IMR-90 (cell line): ENCODE results near the gene HOXD12. TPM values are rescaled to one million over a fixed set of nuclear protein-coding genes. Genes with fewer than 3 reads are reported as not detected.

ENCODE experiments used
- ATAC-seq: fragments of 200-7000 bp; cut with Tn5 transposase; 2 replicates; pipeline ENCODE4 v1.9.1; 2020; ENCODE audit warnings: low read depth, mild to moderate bottlenecking, moderate library complexity
- BruUV-seq: library from RNA; stranded (reverse); fragments of 400-500 nt; replicated peaks from 2 replicates; lab custom pipeline; 2021; lab: Mats Ljungman, UMichigan
- CTCF ChIA-PET: fragments of 300-600 bp; formaldehyde crosslinking; extraction: SDS; loops from one replicate; lab custom pipeline; 2021; ENCODE audit warnings: antibody characterized with exemption; lab: Yijun Ruan, JAX
- POLR2A ChIA-PET: fragments of 300-600 bp; sonication (Branson Sonifier 250); formaldehyde crosslinking; loops from one replicate; lab custom pipeline; 2022; ENCODE audit warnings: antibody characterized with exemption; ENCODE audit not compliant: unreplicated experiment; lab: Charles Lee
- DNase-seq: peaks from one replicate; pipeline ENCODE4 v3.0.0; 2013
- H2AFZ ChIP-seq: replicated peaks from 2 replicates; pipeline ENCODE3; 2013; ENCODE audit warnings: low read length, mild to moderate bottlenecking; ENCODE audit not compliant: poor library complexity
- H2AK5ac ChIP-seq: 2 replicates; pipeline ENCODE4 v1.6.1; 2013; ENCODE audit warnings: low read depth, low read length, inconsistent platforms
- H2AK9ac ChIP-seq: replicated peaks from 2 replicates; pipeline ENCODE3; 2013; ENCODE audit warnings: mild to moderate bottlenecking, low read depth, low read length, moderate library complexity; ENCODE audit not compliant: poor library complexity
- H2BK120ac ChIP-seq: 2 replicates; pipeline ENCODE4 v1.6.1; 2013; ENCODE audit warnings: low read depth, low read length, inconsistent platforms
- H2BK15ac ChIP-seq: 3 replicates; pipeline ENCODE4 v1.6.1; 2013; ENCODE audit warnings: low read depth, low read length, inconsistent platforms
- H2BK20ac ChIP-seq: 2 replicates; pipeline ENCODE4 v1.6.1; 2013; ENCODE audit warnings: low read depth, mild to moderate bottlenecking, inconsistent platforms, low read length, moderate library complexity
- H2BK5ac ChIP-seq: 2 replicates; pipeline ENCODE4 v1.6.1; 2013; ENCODE audit warnings: mild to moderate bottlenecking, low read depth, low read length, inconsistent platforms; ENCODE audit not compliant: poor library complexity, severe bottlenecking
- H3K14ac ChIP-seq: replicated peaks from 2 replicates; pipeline ENCODE4 v1.6.1; 2013; ENCODE audit warnings: low read depth, low read length, inconsistent platforms
- H3K18ac ChIP-seq: 2 replicates; pipeline ENCODE4 v1.6.1; 2013; ENCODE audit warnings: low read depth, low read length, control low read depth
- H3K23ac ChIP-seq: 2 replicates; pipeline ENCODE4 v1.6.1; 2013; ENCODE audit warnings: low read depth, low read length, inconsistent platforms
- H3K27ac ChIP-seq: 2 replicates; pipeline ENCODE4 v1.5.1; 2013; ENCODE audit warnings: mild to moderate bottlenecking, control low read depth, low read length; ENCODE audit not compliant: insufficient read depth
- H3K27me3 ChIP-seq: 2 replicates; pipeline ENCODE4 v1.6.1; 2013; ENCODE audit warnings: low read length; ENCODE audit not compliant: control insufficient read depth, insufficient read depth
- H3K36me3 ChIP-seq: 2 replicates; pipeline ENCODE4 v1.6.1; 2013; ENCODE audit warnings: low read length, mixed read lengths; ENCODE audit not compliant: control insufficient read depth, insufficient read depth
- H3K4ac ChIP-seq: 2 replicates; pipeline ENCODE4 v1.6.1; 2013; ENCODE audit warnings: low read depth, low read length, inconsistent platforms
- H3K4me1 ChIP-seq: 2 replicates; pipeline ENCODE4 v1.6.1; 2013; ENCODE audit warnings: low read length, mixed read lengths; ENCODE audit not compliant: control insufficient read depth, insufficient read depth
- H3K4me2 ChIP-seq: 2 replicates; pipeline ENCODE4 v1.6.1; 2013; ENCODE audit warnings: low read depth, mild to moderate bottlenecking, control low read depth, low read length, moderate library complexity
- H3K4me3 ChIP-seq: 2 replicates; pipeline ENCODE4 v1.5.1; 2013; ENCODE audit warnings: low read depth, mild to moderate bottlenecking, control low read depth, low read length, moderate library complexity; ENCODE audit not compliant: insufficient read depth
- H3K56ac ChIP-seq: 2 replicates; pipeline ENCODE4 v1.6.1; 2013; ENCODE audit warnings: low read length, inconsistent platforms; ENCODE audit not compliant: insufficient read depth; ENCODE audit errors: extremely low read depth
- H3K79me1 ChIP-seq, 2 experiments: 2 replicates each; pipeline ENCODE4 v1.6.1; 2013; ENCODE audit warnings: low read length in 2 of 2, inconsistent platforms in 1 of 2, low read depth in 1 of 2
- H3K9ac ChIP-seq: 2 replicates; pipeline ENCODE4 v1.6.1; 2013; ENCODE audit warnings: low read depth, low read length, control low read depth
- H3K9me1 ChIP-seq: 2 replicates; pipeline ENCODE4 v1.6.1; 2013; ENCODE audit warnings: low read length, inconsistent platforms; ENCODE audit not compliant: insufficient read depth
- H3K9me3 ChIP-seq: 2 replicates; pipeline ENCODE4 v1.6.1; 2013; ENCODE audit warnings: low read length; ENCODE audit not compliant: control insufficient read depth, insufficient read depth
- H4K20me1 ChIP-seq: 2 replicates; pipeline ENCODE4 v1.6.1; 2013; ENCODE audit warnings: low read length, inconsistent platforms; ENCODE audit not compliant: insufficient read depth
- H4K5ac ChIP-seq: 2 replicates; pipeline ENCODE4 v1.6.1; 2013; ENCODE audit warnings: mild to moderate bottlenecking, low read depth, low read length, control low read depth
- H4K8ac ChIP-seq, 2 experiments: 2 replicates each; pipeline ENCODE4 v1.6.1; 2013; ENCODE audit warnings: low read depth in 2 of 2, low read length in 2 of 2, control low read depth in 1 of 2, inconsistent platforms in 1 of 2
- H4K91ac ChIP-seq: 2 replicates; pipeline ENCODE4 v1.6.1; 2013; ENCODE audit warnings: low read depth, low read length, inconsistent platforms; ENCODE audit not compliant: insufficient read depth
- BHLHE40 ChIP-seq: fragments of 150-350 bp; IDR thresholded peaks from 2 replicates; pipeline ENCODE4 v1.6.1; 2016; ENCODE audit warnings: mild to moderate bottlenecking, low read depth, low read length
- CEBPB ChIP-seq: IDR thresholded peaks from 2 replicates; pipeline ENCODE4 v1.6.1; 2012; ENCODE audit warnings: low read depth, low read length, improper control_type of control experiment
- CHD1 ChIP-seq: IDR thresholded peaks from 2 replicates; pipeline ENCODE4 v1.6.1; 2012; ENCODE audit warnings: low read depth, low read length, improper control_type of control experiment
- MXI1 ChIP-seq: IDR thresholded peaks from 2 replicates; pipeline ENCODE4 v1.6.1; 2012; ENCODE audit warnings: low read depth, mild to moderate bottlenecking, low read length, moderate library complexity, borderline replicate concordance
- RAD21 ChIP-seq: IDR thresholded peaks from 2 replicates; pipeline ENCODE4 v1.6.1; 2012; ENCODE audit warnings: low read length, improper control_type of control experiment
- WGBS, 2 experiments: methylation state at CpG; one replicate each; pipeline versions ENCODE4 v1.1.5 to v1.1.7; 2013; ENCODE audit warnings: missing lambda C conversion rate in 2 of 2; ENCODE audit not compliant: insufficient read length in 1 of 2; ENCODE audit errors: extremely low coverage in 2 of 2; 5-methylcytosine and 5-hydroxymethylcytosine counted together
- dilution Hi-C: fragments of 300-500 bp; cut with HindIII; formaldehyde crosslinking; loops from one replicate; pipeline ENCODE4 v1.14.3; 2018; ENCODE audit warnings: low sequenced_read_pairs; ENCODE audit not compliant: unreplicated experiment
- in situ Hi-C: fragments of 300-500 bp; cut with MboI; formaldehyde crosslinking; loops from 3 replicates; pipeline ENCODE4 v1.14.3; 2019; ENCODE audit warnings: low sequenced_read_pairs, inconsistent platforms, mixed read lengths
- intact Hi-C: fragments of 100-400 bp; cut with micrococcal nuclease; formaldehyde crosslinking; loops from 2 replicates; pipeline ENCODE4 v1.10.0; 2022
- polyA plus RNA-seq, 3 experiments: library from polyadenylated mRNA; depleted of rRNA; stranded (reverse); fragments of >200 nt; gene quantifications; 2 replicates each; pipeline ENCODE4 v1.2.3, GENCODE V29; 2012; ENCODE audit warnings: low replicate concordance in 1 of 3
- total RNA-seq: library from RNA; depleted of rRNA; stranded (reverse); fragments of >200 nt; gene quantifications from 2 replicates; pipeline ENCODE4 v1.2.3, GENCODE V29; 2012
- TF ChIP-seq, protein P1 (sequence below): conservative IDR thresholded peaks from 2 replicates; pipeline ENCODE4 v1.5.1; 2012; ENCODE audit warnings: mild to moderate bottlenecking, low read depth, low read length, improper control_type of control experiment
- TF ChIP-seq, protein P2 (sequence below): fragments of 150-350 bp; IDR thresholded peaks from 2 replicates; pipeline ENCODE4 v1.6.1; 2016; ENCODE audit warnings: low read depth, mild to moderate bottlenecking, low read length, moderate library complexity, borderline replicate concordance

The HOXD12 gene
- total and polyA plus RNA-seq, 2 of the 4 experiments (the other 2 are of a cell fraction) = not detected

DNA sequence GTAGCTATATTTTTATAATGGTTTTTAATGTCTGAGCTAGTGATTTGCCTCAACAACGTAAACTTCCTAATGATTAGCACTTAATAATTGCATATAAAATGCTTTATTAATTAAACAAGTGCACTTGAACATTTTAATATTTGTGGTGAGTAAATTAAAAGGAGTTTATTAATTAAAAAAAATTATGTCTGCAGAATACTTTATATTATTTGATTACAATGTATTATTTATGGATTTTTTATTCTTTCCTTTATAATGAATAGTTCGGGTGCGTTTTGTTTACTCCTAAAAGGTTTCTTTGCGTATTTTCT, 32.2 kb downstream of the HOXD12 start:
- H2AK5ac ChIP-seq = no peak overlapping the region
- ATAC-seq (no peak), DNase-seq (no peak)
- H3K9me1 ChIP-seq = no peaks in the 10 kb centered on the region
- no peak overlapping the region for H3K18ac ChIP-seq
- H4K8ac ChIP-seq = no peak overlapping the region
- H4K20me1 ChIP-seq = no peaks in the 10 kb centered on the region
- no peak overlapping the region for H2BK15ac ChIP-seq
- intact Hi-C loops = no loop called here
- H3K9me3 ChIP-seq = peaks cover 1% of the 10 kb centered on the region
- POLR2A ChIA-PET = no interaction called here
- no peak overlapping the region for H2BK5ac ChIP-seq
- H2BK120ac ChIP-seq = no peak overlapping the region
- in situ Hi-C loops = no loop called here
- CTCF ChIA-PET = interaction anchor here (0.7 to 3.1 kb wide), 6 partner anchors 9 to 1017 kb away, joined by 3 to 23 read pairs (median 3); no protein-coding TSS in a partner anchor
- no peaks in the 10 kb centered on the region for H3K79me1 ChIP-seq
- H3K14ac ChIP-seq = no peak overlapping the region
- no peak overlapping the region for H3K27ac ChIP-seq
- no peaks in the 10 kb centered on the region for H3K36me3 ChIP-seq
- H2AFZ ChIP-seq = no peak overlapping the region
- H4K91ac ChIP-seq = no peak overlapping the region
- no peak overlapping the region for H4K5ac ChIP-seq
- no peak overlapping the region for H2AK9ac ChIP-seq
- no peaks in the 10 kb centered on the region for H3K4me1 ChIP-seq
- BruUV-seq = no TSS peak
- H2BK20ac ChIP-seq = no peak overlapping the region
- dilution Hi-C loops = no loop called here
- WGBS, 2 experiments = no CpG with 5 or more reads among the region's 4 CpGs
- no peak overlapping the region for H3K4me3 ChIP-seq
- TF ChIP-seq MXI1 (no peak), CEBPB (no peak), RAD21 (no peak), BHLHE40 (no peak), CHD1 (no peak)
- TF ChIP-seq, protein P1, sequence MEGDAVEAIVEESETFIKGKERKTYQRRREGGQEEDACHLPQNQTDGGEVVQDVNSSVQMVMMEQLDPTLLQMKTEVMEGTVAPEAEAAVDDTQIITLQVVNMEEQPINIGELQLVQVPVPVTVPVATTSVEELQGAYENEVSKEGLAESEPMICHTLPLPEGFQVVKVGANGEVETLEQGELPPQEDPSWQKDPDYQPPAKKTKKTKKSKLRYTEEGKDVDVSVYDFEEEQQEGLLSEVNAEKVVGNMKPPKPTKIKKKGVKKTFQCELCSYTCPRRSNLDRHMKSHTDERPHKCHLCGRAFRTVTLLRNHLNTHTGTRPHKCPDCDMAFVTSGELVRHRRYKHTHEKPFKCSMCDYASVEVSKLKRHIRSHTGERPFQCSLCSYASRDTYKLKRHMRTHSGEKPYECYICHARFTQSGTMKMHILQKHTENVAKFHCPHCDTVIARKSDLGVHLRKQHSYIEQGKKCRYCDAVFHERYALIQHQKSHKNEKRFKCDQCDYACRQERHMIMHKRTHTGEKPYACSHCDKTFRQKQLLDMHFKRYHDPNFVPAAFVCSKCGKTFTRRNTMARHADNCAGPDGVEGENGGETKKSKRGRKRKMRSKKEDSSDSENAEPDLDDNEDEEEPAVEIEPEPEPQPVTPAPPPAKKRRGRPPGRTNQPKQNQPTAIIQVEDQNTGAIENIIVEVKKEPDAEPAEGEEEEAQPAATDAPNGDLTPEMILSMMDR = no peak
- TF ChIP-seq, protein P2, sequence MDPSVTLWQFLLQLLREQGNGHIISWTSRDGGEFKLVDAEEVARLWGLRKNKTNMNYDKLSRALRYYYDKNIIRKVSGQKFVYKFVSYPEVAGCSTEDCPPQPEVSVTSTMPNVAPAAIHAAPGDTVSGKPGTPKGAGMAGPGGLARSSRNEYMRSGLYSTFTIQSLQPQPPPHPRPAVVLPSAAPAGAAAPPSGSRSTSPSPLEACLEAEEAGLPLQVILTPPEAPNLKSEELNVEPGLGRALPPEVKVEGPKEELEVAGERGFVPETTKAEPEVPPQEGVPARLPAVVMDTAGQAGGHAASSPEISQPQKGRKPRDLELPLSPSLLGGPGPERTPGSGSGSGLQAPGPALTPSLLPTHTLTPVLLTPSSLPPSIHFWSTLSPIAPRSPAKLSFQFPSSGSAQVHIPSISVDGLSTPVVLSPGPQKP = no peak
- H3K4ac ChIP-seq = no peak overlapping the region
- no peak overlapping the region for H3K23ac ChIP-seq
- no peak overlapping the region for H3K56ac ChIP-seq
- no peak overlapping the region for H3K4me2 ChIP-seq
- peaks cover 88% of the 10 kb centered on the region for H3K27me3 ChIP-seq
- no peak overlapping the region for H3K9ac ChIP-seq
